ENCODE measurements around the gene MROH2A. TPM values are rescaled to one million over a fixed set of nuclear protein-coding genes. Genes with fewer than 3 reads are reported as not detected.

Gene MROH2A
- total RNA-seq, 2 experiments from 2014 or later, result not detected

DNA sequence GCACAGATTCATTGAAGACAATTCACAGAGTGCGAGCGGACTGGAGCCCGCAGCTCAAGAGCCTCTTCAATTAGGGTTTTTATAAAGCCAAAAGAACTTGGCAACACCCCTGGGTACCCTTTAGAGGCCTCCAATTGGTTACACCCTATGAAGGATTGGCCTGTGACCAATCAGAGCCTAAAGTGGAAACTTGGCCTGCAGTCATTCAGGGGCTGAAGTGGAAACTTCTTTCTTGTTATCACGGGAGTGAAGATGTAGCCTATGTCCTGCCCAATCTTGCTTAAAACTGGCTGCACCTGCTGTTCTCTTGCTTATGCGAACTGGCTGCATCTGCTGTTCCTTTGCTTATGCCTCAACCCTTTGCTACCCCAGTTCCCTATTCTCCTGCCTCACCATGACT lies 78.1 kb downstream of the MROH2A start:
- Histone ChIP-seq H3K36me3 (ENCODE audit: insufficient read depth, low read length) (no peaks in the 10 kb centered on the region), H3K4me1 (ENCODE audit: insufficient read depth, low read length) (peaks cover 21% of the 10 kb centered on the region), H3K9me3 (ENCODE audit: control insufficient read depth in 1 of 2, insufficient read depth in 1 of 2, low read length in 2 of 2) (no peaks in the 10 kb centered on the region), H3K27me3 (ENCODE audit: control insufficient read depth in 1 of 2, insufficient read depth in 2 of 2, low read length in 2 of 2) (peaks cover 4 to 9% of the 10 kb centered on the region in 2 experiments), H3K27ac (ENCODE audit: low read depth in 1 of 2, low read length in 2 of 2) (no peak overlapping the region), H3K4me3 (ENCODE audit: low read length) (no peak overlapping the region)
- ChIA-PET CTCF (interaction anchor here (1.8 kb wide), 1 partner anchor 10 kb away, joined by 6 read pairs; no protein-coding TSS in a partner anchor), POLR2A (no interaction called here)
- TF ChIP-seq, protein P1, sequence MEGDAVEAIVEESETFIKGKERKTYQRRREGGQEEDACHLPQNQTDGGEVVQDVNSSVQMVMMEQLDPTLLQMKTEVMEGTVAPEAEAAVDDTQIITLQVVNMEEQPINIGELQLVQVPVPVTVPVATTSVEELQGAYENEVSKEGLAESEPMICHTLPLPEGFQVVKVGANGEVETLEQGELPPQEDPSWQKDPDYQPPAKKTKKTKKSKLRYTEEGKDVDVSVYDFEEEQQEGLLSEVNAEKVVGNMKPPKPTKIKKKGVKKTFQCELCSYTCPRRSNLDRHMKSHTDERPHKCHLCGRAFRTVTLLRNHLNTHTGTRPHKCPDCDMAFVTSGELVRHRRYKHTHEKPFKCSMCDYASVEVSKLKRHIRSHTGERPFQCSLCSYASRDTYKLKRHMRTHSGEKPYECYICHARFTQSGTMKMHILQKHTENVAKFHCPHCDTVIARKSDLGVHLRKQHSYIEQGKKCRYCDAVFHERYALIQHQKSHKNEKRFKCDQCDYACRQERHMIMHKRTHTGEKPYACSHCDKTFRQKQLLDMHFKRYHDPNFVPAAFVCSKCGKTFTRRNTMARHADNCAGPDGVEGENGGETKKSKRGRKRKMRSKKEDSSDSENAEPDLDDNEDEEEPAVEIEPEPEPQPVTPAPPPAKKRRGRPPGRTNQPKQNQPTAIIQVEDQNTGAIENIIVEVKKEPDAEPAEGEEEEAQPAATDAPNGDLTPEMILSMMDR (IDR thresholded peaks at IDR 0.05), result no peak
- Mint-ChIP-seq H3K4me1 (ENCODE audit: low read depth) (peaks cover 32% of the 10 kb centered on the region), H3K4me3 (peak overlapping the region; percentile 36), H3K36me3 (ENCODE audit: low read depth) (no peaks in the 10 kb centered on the region), H3K27ac (no peak overlapping the region), H3K9me3 (no peaks in the 10 kb centered on the region), H3K27me3 (peaks cover 16% of the 10 kb centered on the region)
- DNase-seq, result no peak
- intact Hi-C loops (cut with DNase I, micrococcal nuclease), result loop anchor here in 1 of 2 experiments (5.0 to 10.0 kb wide), 2 partner anchors 581 to 1894 kb away; partner anchors contain the start of gene DIS3L2
- ATAC-seq (ENCODE audit: poor library complexity), result no peak

DNA sequence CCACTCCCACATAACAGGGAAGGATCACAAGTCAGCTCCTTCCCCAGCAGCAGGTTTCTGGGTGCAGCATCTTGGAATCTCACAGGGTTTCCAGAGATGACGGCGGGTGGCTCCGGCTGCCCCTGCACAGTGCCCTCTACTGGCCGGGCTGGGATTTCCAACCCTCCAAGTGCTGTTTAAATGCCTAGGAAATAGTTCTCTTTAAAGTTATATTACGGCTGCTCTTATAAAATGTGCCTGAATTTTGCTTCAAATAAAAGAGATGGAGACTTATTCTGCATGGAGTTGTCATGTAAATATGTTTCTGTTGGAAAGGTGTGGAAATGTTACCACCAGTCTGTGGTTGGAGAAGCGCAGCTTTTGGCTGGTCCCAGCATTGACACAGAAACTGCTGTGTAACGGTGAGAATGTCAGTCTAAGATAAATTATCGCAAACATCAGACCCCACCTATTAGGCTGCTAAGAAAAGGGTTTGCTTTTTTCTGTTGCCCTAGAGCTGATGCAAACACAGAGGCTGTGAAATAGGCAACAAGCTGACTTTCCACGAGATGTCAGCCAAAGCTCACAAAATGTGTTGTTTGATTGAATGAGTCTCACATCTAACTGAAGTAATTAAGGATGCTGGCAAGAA lies 79.5 kb downstream of the MROH2A start:
- Mint-ChIP-seq H3K36me3 (ENCODE audit: low read depth) (no peaks in the 10 kb centered on the region), H3K27ac (no peak overlapping the region), H3K9me3 (no peaks in the 10 kb centered on the region), H3K27me3 (peaks cover 12% of the 10 kb centered on the region), H3K4me1 (ENCODE audit: low read depth) (peaks cover 28% of the 10 kb centered on the region), H3K4me3 (peak overlapping the region; percentile 70)
- DNase-seq, result peak; percentile 26 to 70 (median 41)
- H3K36me3 ChIP-seq (ENCODE audit: insufficient read depth, low read length), result no peaks in the 10 kb centered on the region
- no peak overlapping the region for H3K27ac ChIP-seq (ENCODE audit: low read depth in 1 of 2, low read length in 2 of 2)
- intact Hi-C loops (cut with DNase I, micrococcal nuclease), result loop anchor here (1.0 to 10.0 kb wide), 3 partner anchors 583 to 1895 kb away; partner anchors contain the start of gene DIS3L2 (in 1 of the 2)
- H3K4me3 ChIP-seq (ENCODE audit: low read length), result no peak overlapping the region
- ATAC-seq (ENCODE audit: poor library complexity), result no peak
- no peaks in the 10 kb centered on the region for H3K9me3 ChIP-seq (ENCODE audit: control insufficient read depth in 1 of 2, insufficient read depth in 1 of 2, low read length in 2 of 2)
- peaks cover 21% of the 10 kb centered on the region for H3K4me1 ChIP-seq (ENCODE audit: insufficient read depth, low read length)
- ChIA-PET CTCF (interaction anchor here (0.6 to 1.8 kb wide), 4 partner anchors 9 to 15 kb away, joined by 3 to 6 read pairs (median 4); partner anchors contain the start of gene MSL3B), POLR2A (no interaction called here)
- TF ChIP-seq, protein P1 (IDR thresholded peaks at IDR 0.05), result peak; percentile 81
- H3K27me3 ChIP-seq (ENCODE audit: control insufficient read depth in 1 of 2, insufficient read depth in 2 of 2, low read length in 2 of 2), result peaks cover 4 to 9% of the 10 kb centered on the region in 2 experiments

DNA sequence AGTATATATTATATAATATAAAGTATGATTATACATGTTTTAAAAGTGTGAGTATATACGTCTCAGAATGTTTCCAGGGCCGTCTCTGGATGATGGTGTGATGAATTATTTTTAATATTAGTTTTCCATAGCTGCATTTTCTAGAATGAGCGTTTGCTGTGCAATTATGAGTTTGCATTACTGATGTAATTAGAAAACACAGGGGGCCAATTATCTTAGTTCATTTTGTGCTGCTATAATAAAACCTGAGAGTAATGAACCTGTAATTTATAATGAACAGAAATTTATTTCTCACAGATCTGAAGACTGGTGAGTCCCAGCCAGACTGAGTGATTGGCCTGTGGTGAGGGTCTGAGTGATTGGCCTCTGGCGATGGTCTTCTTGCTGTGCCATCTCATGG lies 80.2 kb downstream of the MROH2A start:
- H3K36me3 Mint-ChIP-seq (ENCODE audit: low read depth), result no peaks in the 10 kb centered on the region
- H3K9me3 ChIP-seq (ENCODE audit: control insufficient read depth in 1 of 2, insufficient read depth in 1 of 2, low read length in 2 of 2), result peaks cover 0 to 2% of the 10 kb centered on the region in 2 experiments
- H3K27me3 Mint-ChIP-seq, result peaks cover 5% of the 10 kb centered on the region
- no peak for DNase-seq
- H3K4me1 ChIP-seq (ENCODE audit: insufficient read depth, low read length), result peaks cover 20% of the 10 kb centered on the region
- H3K27ac ChIP-seq (ENCODE audit: low read depth in 1 of 2, low read length in 2 of 2), result no peak overlapping the region
- ATAC-seq (ENCODE audit: poor library complexity), result no peak
- TF ChIP-seq, protein P1 (IDR thresholded peaks at IDR 0.05), result no peak
- H3K36me3 ChIP-seq (ENCODE audit: insufficient read depth, low read length), result no peaks in the 10 kb centered on the region
- POLR2A ChIA-PET, result no interaction called here
- CTCF ChIA-PET, result interaction anchor here (0.6 to 1.8 kb wide), 4 partner anchors 8 to 15 kb away, joined by 3 to 6 read pairs (median 4); partner anchors contain the start of gene MSL3B
- no peaks in the 10 kb centered on the region for H3K9me3 Mint-ChIP-seq
- H3K27ac Mint-ChIP-seq, result no peak overlapping the region
- no peak overlapping the region for H3K4me3 Mint-ChIP-seq
- intact Hi-C loops (cut with DNase I, micrococcal nuclease), result loop anchor here (1.0 to 10.0 kb wide), 3 partner anchors 584 to 1896 kb away; partner anchors contain the start of gene DIS3L2 (in 1 of the 2)
- peaks cover 4 to 8% of the 10 kb centered on the region in 2 experiments for H3K27me3 ChIP-seq (ENCODE audit: control insufficient read depth in 1 of 2, insufficient read depth in 2 of 2, low read length in 2 of 2)
- H3K4me3 ChIP-seq (ENCODE audit: low read length), result no peak overlapping the region
- peaks cover 21% of the 10 kb centered on the region for H3K4me1 Mint-ChIP-seq (ENCODE audit: low read depth)

Data from CD4-positive, alpha-beta T cell (primary cell).